ENCODE measurements around the gene EHD3.

Gene EHD3

DNA sequence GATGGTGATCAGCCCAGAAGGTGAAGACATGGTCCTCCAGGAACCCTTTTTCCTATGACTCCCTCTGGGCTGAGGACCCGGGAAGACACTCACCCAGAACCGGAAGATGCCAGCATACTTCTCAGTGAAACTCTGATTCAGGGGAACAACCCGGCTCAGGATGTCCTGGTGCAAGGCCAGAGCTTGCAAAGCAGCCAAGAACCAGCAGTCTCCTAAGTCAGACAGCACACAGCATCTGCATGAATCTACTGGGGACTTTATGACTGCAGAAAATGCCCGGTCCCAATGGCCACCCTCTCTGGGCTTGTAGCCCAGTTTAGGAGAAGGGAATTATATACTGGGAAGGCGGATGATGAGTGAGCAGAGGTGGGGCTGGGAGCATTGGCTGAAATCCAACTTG is 31.9 kb upstream of the EHD3 start:
- Mint-ChIP-seq H3K36me3 (ENCODE audit: low read depth) (no peaks in the 10 kb centered on the region), H3K4me1 (ENCODE audit: low read depth) (no peaks in the 10 kb centered on the region), H3K27me3 (ENCODE audit: low read depth) (peaks cover 2% of the 10 kb centered on the region), H3K4me3 (no peak overlapping the region), H3K9me3 (no peaks in the 10 kb centered on the region), H3K27ac (no peak overlapping the region)
- DNase-seq (ENCODE audit: low spot score): no peak

DNA sequence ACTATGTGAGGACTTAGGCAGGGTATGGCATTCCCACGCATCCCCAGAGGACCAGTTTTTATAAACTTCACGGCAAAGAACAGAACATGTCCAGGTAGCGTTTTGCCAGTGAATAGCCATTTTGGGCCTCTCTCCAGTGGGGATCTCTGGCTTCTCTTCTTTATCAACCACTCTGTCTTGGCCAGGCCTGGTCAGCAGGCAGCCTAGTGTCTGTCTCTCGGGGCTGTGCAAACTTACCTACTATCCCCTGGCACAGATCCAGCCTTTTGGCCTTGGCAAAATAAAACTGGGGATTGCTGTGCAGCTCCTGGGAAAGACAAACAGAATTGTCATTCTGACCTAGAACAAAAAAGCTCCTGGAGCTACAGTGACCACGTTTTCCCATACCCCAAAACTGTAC is 31.1 kb upstream of the EHD3 start:
- no peaks in the 10 kb centered on the region for H3K9me3 Mint-ChIP-seq
- no peaks in the 10 kb centered on the region for H3K4me1 Mint-ChIP-seq (ENCODE audit: low read depth)
- H3K27me3 Mint-ChIP-seq (ENCODE audit: low read depth): peaks cover 2% of the 10 kb centered on the region
- no peak overlapping the region for H3K4me3 Mint-ChIP-seq
- H3K36me3 Mint-ChIP-seq (ENCODE audit: low read depth): no peaks in the 10 kb centered on the region
- no peak overlapping the region for H3K27ac Mint-ChIP-seq
- no peak for DNase-seq (ENCODE audit: low spot score)

DNA sequence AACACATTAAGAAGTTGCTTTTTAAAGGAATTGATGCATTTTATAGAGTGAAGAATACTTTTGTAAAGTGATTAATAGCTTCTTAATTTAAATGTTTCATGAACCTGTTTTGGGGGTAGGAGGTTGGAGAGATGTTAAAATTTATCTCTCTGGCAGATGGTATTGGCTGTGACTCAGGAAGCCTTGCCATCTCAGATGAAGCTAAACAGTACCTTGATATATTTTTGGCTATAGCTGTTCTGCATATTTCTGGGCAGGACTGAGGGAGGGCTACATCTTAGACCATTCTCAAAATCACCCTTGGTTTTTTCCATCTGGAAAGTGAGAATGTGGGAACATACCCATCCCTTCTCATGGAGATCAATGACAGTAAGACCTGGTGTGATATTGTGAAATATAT is 30.0 kb upstream of the EHD3 start:
- Mint-ChIP-seq H3K4me3 (no peak overlapping the region), H3K4me1 (ENCODE audit: low read depth) (no peaks in the 10 kb centered on the region), H3K9me3 (no peaks in the 10 kb centered on the region), H3K27me3 (ENCODE audit: low read depth) (peaks cover 2% of the 10 kb centered on the region), H3K27ac (no peak overlapping the region), H3K36me3 (ENCODE audit: low read depth) (no peaks in the 10 kb centered on the region)
- DNase-seq (ENCODE audit: low spot score): no peak

DNA sequence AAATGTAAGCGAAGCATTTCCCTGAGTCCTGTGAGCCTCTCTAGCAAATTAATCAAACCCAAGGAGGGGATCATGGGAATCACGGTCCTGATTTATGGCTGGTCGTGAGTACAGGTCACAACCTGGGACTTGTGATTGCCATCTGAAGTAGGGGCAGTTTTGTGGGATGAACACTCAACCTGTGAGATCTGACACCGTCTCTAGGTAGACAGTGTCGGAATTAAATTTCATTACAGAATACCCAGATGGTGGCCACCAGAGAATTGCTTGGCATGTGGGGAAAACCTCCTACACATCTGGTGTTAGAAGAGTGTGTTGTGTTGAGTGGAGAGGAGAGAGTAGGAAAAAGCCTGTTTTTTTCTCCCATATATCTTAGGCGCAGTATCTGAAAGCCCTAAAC is 29.2 kb upstream of the EHD3 start:
- Mint-ChIP-seq H3K4me3 (no peak overlapping the region), H3K27me3 (ENCODE audit: low read depth) (peaks cover 2% of the 10 kb centered on the region), H3K9me3 (no peaks in the 10 kb centered on the region), H3K4me1 (ENCODE audit: low read depth) (no peaks in the 10 kb centered on the region), H3K36me3 (ENCODE audit: low read depth) (no peaks in the 10 kb centered on the region), H3K27ac (no peak overlapping the region)
- no peak for DNase-seq (ENCODE audit: low spot score)

DNA sequence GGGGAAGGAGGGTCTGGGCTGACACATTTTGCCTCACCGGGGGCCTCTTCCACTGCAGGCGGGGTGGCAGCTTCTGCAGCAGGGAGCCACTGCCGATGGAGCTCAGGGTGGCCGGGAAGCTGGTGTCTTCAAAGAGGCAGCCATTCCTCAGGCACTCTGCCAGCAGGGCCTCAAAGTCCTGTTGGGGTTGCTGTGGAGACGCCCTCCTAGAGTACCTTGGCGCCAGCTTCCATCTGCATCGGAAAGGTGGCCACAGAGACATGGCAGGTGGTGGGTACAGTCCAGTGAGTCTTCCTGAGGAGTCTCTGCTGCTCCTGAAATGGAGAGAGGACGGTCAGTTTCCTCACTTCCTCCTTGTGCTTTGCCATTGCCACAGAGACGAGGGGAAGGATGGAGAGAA is 28.8 kb upstream of the EHD3 start:
- Mint-ChIP-seq H3K27me3 (ENCODE audit: low read depth) (peaks cover 2% of the 10 kb centered on the region), H3K4me1 (ENCODE audit: low read depth) (no peaks in the 10 kb centered on the region), H3K27ac (no peak overlapping the region), H3K9me3 (no peaks in the 10 kb centered on the region), H3K36me3 (ENCODE audit: low read depth) (no peaks in the 10 kb centered on the region), H3K4me3 (no peak overlapping the region)
- no peak for DNase-seq (ENCODE audit: low spot score)

DNA sequence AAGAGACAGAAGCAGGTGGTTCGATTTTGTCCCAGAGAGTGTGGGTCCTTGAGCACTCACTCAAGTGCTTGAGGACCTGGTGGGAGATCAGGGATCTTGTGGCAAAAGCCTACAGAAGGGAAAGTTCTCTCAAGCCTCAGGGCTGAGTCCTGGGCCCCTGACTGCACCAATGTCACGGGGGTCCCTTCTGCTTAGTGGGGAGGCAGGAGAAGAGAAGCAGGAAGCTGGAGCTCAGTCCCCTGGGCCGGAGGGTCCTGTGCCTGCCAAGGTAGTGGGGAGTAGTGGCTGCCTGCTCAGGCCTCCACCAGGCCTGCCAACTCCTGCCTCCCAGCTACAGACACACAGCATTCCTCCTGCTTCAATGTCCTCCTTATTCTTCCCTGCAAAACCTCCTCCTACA is 28.3 kb upstream of the EHD3 start:
- peaks cover 2% of the 10 kb centered on the region for H3K27me3 Mint-ChIP-seq (ENCODE audit: low read depth)

GRCh38 chr2:31207790-31208189 is 26.2 kb upstream of the EHD3 start:
- Mint-ChIP-seq H3K4me1 (ENCODE audit: low read depth) (no peaks in the 10 kb centered on the region), H3K9me3 (no peaks in the 10 kb centered on the region), H3K36me3 (ENCODE audit: low read depth) (no peaks in the 10 kb centered on the region), H3K4me3 (no peak overlapping the region), H3K27me3 (ENCODE audit: low read depth) (peaks cover 2% of the 10 kb centered on the region), H3K27ac (no peak overlapping the region)
- DNase-seq (ENCODE audit: low spot score): no peak

More for the DNA sequence above, 28.3 kb upstream of the EHD3 start:
- no peaks in the 10 kb centered on the region for H3K9me3 Mint-ChIP-seq
- H3K36me3 Mint-ChIP-seq (ENCODE audit: low read depth): no peaks in the 10 kb centered on the region
- H3K27ac Mint-ChIP-seq: no peak overlapping the region
- H3K4me1 Mint-ChIP-seq (ENCODE audit: low read depth): no peaks in the 10 kb centered on the region
- no peak overlapping the region for H3K4me3 Mint-ChIP-seq
- DNase-seq (ENCODE audit: low spot score): no peak

DNA sequence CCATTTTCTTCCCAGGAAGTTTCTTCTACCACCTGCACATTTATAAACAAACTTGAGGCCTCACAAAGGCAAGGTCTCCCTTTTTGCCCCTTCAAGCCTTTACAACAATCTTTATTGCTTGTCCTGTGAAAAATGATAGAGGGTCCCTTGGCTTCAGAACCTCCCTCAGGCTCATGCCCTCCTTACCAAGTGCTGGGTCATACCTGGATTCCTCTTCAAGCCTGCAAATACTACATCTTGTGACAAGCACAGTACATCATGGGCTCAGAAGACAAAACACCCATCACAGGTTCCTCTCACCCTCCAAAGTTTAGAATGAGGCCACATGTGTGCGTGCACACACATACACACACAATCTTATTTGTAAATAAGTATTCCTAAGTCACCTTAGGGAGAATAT is 25.7 kb upstream of the EHD3 start:
- DNase-seq (ENCODE audit: low spot score): no peak
- H3K4me3 Mint-ChIP-seq: no peak overlapping the region
- H3K27ac Mint-ChIP-seq: no peak overlapping the region
- H3K36me3 Mint-ChIP-seq (ENCODE audit: low read depth): no peaks in the 10 kb centered on the region
- H3K9me3 Mint-ChIP-seq: no peaks in the 10 kb centered on the region
- H3K4me1 Mint-ChIP-seq (ENCODE audit: low read depth): no peaks in the 10 kb centered on the region
- peaks cover 2% of the 10 kb centered on the region for H3K27me3 Mint-ChIP-seq (ENCODE audit: low read depth)

DNA sequence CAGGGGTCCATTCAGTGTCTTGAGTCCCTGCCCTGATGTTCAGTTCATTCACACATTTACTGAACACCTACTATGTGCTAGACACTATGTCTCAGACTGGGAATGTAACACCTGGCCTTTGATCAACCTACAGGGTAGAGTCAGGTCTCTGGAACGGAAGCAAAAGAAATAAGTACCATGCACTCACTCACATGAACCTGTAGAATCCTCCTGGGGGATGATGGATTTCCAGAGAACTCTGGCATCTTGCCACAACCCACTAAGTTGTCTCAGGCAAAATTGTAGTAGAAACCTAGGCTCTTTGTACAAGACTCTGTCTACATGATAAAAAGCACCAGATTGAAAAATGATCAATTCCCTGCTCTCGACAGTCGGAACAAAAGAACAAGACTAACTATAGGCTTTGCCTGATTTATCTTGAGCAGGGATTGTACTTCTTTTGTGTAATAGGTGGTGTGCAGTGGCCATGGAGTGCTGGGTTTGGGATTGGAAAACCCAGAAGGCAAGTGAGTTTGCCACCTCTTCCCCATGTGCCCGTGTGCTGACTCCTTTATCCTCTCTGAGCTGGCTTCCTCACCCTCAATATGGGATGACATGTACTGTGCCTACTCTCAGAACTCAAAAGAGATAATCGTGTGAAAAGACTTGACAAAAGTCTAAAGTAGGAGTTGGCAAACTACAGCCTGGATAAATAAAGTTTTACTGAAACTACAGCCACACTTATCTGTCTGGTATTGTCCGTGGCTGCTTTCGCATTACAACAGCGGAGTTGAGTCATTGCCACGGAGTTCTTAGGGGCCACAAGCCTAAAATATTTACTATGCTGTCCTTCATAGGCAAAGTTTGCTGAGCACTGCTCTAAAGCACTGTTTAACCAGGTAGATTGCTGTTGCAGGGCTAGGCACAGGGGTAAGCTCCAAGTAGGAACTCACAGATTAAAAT is 21.0 kb upstream of the EHD3 start:
- no peaks in the 10 kb centered on the region for H3K36me3 Mint-ChIP-seq (ENCODE audit: low read depth)
- no peak overlapping the region for H3K4me3 Mint-ChIP-seq
- no peak overlapping the region for H3K27ac Mint-ChIP-seq
- DNase-seq (ENCODE audit: low spot score): no peak
- H3K27me3 Mint-ChIP-seq (ENCODE audit: low read depth): no peaks in the 10 kb centered on the region
- no peaks in the 10 kb centered on the region for H3K9me3 Mint-ChIP-seq
- H3K4me1 Mint-ChIP-seq (ENCODE audit: low read depth): peaks cover 31% of the 10 kb centered on the region

DNA sequence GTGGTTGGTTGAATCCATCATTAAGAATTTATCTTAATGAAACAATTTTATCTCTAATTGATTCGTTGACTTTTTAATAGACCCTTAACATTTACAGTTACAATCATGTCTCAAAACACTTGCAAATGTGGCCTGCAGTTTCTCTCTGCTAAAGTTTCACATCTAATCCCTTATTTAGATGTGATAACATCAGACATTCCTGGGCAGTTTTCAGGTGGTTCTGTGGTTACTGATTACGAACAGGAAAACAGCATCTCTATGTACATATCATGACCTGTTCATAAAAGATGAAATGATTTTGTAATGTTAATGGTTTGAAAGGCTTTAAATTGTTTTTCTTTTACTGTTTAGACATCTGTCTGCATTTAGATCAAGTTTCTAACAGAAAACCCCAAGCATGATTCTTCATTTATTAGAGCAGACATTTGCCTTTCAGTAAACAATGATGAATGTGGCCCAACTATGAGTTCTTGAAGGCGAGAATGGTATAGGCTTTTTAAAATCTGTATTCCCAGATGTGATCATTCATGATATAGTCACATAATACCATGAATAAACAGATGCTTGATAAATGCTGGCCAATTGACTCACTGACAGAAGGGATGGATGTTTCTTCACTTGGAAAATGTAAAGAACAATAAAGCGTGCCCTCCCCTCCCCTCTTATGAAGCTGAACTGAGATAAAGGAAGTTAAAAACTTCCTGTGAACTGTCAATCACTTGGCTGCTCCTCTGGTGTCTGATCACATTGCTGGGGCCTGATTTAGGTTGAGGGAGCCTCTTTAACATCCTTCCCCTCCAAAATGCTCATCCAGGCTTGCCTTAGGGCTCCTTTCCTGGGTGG is 20.1 kb upstream of the EHD3 start:
- no peaks in the 10 kb centered on the region for H3K9me3 Mint-ChIP-seq
- no peaks in the 10 kb centered on the region for H3K36me3 Mint-ChIP-seq (ENCODE audit: low read depth)
- H3K4me1 Mint-ChIP-seq (ENCODE audit: low read depth): peaks cover 35% of the 10 kb centered on the region
- H3K27me3 Mint-ChIP-seq (ENCODE audit: low read depth): no peaks in the 10 kb centered on the region
- no peak overlapping the region for H3K27ac Mint-ChIP-seq
- H3K4me3 Mint-ChIP-seq: no peak overlapping the region
- no peak for DNase-seq (ENCODE audit: low spot score)

- H3K9me3 Mint-ChIP-seq: no peaks in the 10 kb centered on the region
- no peak overlapping the region for H3K4me3 Mint-ChIP-seq
- DNase-seq (ENCODE audit: low spot score): no peak
- peaks cover 41% of the 10 kb centered on the region for H3K4me1 Mint-ChIP-seq (ENCODE audit: low read depth)
- no peaks in the 10 kb centered on the region for H3K36me3 Mint-ChIP-seq (ENCODE audit: low read depth)
- H3K27me3 Mint-ChIP-seq (ENCODE audit: low read depth): no peaks in the 10 kb centered on the region
- no peak overlapping the region for H3K27ac Mint-ChIP-seq
Observed at GRCh38 chr2:31214444-31214915, 19.5 kb upstream of the EHD3 start.

DNA sequence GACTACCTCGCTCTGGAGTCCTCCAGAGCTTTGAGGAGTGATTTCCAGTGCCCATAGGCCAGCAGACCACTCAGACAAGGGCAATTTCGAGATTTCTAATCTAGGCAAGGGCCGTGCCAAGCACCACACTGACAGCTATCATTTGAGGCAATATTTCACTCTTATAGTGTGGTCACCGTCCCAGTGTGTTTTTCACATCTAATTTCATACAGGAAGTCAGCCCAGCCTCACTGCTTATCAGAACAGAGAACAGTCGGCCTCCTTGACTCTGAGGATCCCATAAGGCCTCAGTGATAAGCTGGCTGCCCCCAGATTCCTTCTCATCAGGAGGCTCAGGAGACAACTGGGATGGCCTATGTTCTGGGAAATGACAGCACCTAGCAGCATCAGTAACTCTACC is 17.2 kb upstream of the EHD3 start:
- H3K9me3 Mint-ChIP-seq: no peaks in the 10 kb centered on the region
- H3K36me3 Mint-ChIP-seq (ENCODE audit: low read depth): no peaks in the 10 kb centered on the region
- peak; percentile 20 for DNase-seq (ENCODE audit: low spot score)
- peak overlapping the region; percentile 67 for H3K27ac Mint-ChIP-seq
- H3K4me3 Mint-ChIP-seq: peak overlapping the region; percentile 13
- H3K4me1 Mint-ChIP-seq (ENCODE audit: low read depth): peaks cover 52% of the 10 kb centered on the region
- H3K27me3 Mint-ChIP-seq (ENCODE audit: low read depth): peaks cover 7% of the 10 kb centered on the region

DNA sequence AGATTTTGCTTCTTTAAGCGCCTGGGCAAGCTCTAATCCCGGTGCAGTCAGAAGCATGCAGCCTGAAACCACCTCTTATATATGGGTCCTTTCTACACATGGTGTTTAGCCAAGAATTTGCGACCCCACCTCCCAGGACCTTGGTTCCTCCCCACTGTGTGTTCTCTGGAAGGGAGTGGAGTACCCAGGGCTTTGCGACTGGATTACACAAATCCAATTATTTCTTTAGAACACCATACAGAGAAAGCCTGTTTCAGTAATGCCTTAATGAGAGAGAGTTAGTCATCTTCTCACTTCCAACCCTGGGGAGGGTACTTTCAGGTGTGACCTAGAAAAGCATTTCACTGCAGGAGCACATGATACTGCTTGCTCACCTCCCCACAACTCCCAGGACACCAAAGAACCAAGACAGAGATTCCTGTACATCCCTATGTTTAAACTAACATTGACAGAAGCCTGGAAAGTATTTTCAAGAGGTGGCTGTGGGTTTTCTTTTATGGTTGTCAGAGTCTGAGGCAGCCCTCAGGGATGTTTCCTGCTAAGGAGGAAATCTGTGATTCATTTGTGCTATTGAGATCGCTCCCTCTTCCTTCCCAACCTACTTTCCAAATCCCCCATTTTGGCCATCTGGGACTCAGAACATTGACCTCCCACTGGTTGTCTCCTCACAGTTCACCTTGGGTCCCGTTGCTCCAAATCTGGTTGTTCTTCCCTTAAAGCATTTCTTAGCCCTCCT is 16.3 kb upstream of the EHD3 start, which contains the start of gene CAPN14:
TSS of gene CAPN14 (minus strand) at position 51 of the 736 bp plus-strand sequence. CDS start 12,068 bp downstream, outside the sequence.
- H3K36me3 Mint-ChIP-seq (ENCODE audit: low read depth): no peaks in the 10 kb centered on the region
- peak within 1 kb of the TSS; percentile 13 for H3K4me3 Mint-ChIP-seq
- H3K9me3 Mint-ChIP-seq: no peaks in the 10 kb centered on the region
- peak within 1 kb of the TSS; percentile 69 for H3K27ac Mint-ChIP-seq
- peaks cover 54% of the 10 kb centered on the region for H3K4me1 Mint-ChIP-seq (ENCODE audit: low read depth)
- DNase-seq (ENCODE audit: low spot score): no peak
- peaks cover 9% of the 10 kb centered on the region for H3K27me3 Mint-ChIP-seq (ENCODE audit: low read depth)

Data from T-helper 2 cell treated with Interferon-gamma antibody and Interleukin-4, amounts not matched to agents 5 μg/mL and 100 μg/mL, for 36 hours (primary cell).